ENCODE results near the gene JAK1.

Gene JAK1

DNA sequence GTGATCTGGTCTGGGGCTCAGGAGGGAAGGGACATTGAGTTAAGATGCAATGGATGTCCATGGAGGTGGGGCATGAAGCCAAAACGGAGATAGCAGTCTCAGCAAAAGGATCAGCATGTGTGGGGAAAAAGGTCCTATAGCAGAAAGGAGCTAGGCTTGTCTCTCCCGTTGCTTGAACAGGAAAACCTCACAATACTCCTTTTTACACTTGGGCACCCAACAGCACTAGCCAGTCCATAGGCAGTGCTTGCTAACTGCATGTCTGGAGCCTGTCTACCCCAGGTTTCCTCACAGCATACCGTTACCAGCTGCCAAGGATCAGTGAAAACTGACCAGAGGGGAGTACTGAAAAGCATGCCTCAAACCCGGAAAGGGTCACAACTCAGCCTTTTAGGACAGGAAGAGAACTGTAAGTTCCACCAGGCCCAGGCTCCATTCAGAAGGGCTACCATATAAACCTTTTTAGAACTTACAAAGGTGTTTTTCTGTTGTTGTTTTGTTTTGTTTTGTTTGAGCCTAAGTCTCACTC is 78.6 kb downstream of the JAK1 start:
- DNase-seq = no peak

DNA sequence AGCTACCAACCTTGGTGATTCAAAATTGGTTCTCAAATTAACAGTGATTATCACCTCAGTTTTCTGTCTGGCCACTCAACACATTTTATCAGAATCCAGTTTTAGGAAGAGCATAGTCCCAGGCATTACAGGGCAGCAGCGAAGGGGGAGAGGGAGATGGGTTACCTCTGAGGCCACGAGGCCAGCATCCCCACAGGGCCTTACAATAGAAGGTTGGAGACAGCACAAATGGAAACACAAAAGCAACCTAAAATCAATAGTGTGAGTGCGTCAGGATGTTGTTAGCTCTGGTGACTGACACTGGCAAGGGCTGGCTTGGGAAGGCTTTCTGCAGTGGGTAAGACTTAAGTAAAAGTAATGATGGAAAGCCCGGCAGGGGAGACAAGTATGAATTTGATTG is 79.5 kb downstream of the JAK1 start:
- no peak for DNase-seq

DNA sequence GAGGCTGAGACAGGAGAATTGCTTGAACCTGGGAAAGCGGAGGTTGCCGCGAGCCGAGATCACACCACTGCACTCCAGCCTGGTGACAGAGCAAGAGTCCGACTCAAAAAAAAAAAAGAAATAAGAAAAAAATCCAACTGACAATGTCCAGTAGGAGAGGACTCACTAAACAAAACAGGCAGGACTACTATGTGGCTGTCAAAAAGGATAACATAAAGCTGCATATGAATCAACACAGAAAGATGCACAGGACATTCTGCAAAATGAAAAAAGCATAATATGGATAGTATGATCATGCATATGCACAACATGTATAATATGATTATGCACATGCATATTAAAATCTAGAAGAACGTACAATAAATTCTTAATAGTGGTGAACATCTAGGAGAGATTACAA is 80.7 kb downstream of the JAK1 start:
- no peak for DNase-seq

DNA sequence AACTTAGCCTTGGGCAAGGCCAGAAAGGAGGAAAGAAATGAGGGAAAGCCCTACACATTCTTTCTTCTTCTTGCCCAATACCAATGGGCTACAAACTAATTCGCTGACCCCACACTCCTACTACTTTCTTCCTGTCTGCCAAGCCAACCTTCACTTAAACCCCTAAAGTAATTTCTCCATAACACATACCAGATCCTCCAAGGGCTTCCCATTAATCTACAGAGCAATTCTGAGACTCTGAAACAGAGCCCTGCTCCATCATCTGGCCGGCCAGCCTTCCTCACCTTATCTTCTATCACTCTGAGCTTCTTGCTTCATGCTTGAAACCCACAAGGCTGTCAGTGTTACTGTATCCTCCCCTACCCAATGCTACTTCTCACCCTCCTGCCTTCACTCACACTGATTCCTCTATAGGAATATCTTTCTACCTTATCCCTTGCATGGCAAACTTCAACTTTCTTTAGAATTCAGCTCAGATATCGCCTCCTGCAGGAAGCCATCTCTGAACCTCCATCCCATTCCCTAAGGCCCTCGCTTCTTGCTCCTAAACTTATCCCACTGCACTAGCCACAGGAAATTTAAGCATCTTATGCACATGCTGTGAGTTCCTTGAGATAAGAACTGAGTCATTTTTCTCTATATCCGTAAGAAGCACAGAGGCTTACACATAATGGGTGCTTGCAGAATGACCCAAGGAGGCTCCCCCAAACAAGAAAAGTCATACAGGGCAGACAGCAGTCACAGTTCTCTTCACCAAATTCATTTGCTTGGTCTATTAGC is 81.9 kb downstream of the JAK1 start:
- no peak for DNase-seq

DNA sequence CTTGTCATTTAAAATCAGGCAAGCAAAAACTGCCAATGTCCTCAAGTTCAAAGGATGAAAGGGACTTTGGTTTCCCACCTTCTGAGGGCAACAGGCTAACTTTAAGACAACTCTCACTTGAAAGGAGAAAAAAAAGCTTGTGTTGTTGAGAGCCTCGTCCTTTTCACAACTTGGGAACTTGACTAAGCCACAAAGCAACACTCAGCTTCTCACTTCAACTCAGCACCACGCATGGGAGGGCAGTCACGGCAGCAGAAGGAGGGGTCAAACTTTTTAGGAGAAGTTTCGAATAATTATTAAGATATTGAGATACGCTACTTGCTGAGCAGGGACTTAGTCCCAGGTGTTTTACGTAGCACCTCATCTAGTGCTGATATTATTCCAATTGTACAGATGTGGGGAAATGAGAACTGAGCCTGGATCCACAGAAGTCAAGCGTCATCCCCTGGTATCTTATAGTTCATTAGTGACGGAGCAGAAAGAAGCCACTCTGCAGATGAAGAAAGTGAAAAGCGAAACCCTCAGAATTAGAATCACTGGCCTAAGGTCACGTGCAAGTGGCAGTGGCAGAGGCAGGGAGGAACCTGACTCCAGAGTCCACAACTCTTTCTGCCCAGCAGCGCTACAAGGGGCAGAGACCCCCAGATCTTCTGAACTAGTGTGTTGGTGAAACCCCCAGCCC is 83.6 kb downstream of the JAK1 start:
- DNase-seq = no peak

DNA sequence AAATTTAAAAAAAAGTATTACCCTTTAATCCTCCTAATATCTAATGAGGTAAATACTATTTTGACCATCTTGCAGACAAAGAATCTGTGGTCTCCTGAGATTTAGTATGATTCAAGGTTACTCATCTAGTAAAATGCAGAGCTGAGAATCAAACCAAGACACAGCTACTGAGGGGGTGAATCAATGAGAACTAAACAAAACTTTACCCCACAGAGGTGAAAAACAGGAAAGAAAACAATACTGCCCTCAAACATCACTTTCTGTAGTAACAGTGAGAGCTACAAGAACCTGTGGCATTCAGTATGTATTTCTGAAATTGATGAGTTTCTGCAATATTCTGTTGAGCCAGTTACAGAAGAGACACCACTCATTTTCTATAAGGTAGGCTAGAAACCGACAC is 85.1 kb downstream of the JAK1 start:
- no peak for DNase-seq

DNA sequence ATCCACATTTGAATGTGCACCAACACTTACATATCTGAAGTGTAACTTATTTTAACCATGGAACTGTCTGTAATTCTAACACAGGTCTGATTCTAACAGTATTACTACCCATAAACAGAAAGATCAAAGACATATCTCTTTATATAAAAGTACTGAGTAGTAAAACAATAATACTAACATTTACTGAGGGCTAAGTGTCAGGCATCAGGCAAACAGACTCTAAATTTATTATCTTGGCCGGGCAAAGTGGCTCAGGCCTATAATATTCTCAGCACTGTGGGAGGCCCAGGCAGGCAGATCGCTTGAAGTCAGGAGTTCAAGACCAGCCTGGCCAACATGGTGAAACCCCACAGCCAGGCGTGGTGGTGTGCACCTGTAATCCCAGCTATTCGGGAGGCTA is 85.9 kb downstream of the JAK1 start:
- DNase-seq = no peak

DNA sequence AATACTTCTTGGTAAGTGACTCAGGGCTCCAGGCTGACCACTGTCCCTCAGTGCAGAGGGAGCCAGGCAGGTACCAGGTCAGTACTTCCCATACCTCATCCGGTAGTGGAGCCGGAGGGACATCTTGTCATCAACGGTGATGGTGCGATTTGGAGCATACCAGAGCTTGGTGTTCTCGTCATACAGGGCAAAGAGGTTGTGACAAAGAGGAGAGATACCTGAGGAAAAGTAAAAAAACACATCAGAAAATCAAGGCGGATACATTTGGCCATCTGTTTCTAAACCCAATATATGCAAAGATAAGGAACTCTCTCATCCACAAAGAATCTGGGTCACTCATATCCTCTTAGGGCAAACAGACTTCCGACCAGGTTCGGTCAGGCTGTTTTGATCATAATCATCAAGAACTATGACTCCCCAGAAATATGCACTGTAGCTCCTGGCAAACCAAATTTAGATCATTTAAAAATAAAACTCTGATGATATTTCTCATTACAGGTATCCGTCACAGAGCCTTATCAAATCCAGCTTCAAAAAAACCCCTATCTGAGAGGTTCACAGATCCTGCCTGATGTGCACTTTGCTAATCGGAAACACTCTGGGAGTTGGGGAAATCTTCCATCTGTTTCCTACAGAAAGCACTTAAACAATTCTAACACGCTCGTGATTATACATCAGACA is 87.3 kb downstream of the JAK1 start:
- no peak for DNase-seq

DNA sequence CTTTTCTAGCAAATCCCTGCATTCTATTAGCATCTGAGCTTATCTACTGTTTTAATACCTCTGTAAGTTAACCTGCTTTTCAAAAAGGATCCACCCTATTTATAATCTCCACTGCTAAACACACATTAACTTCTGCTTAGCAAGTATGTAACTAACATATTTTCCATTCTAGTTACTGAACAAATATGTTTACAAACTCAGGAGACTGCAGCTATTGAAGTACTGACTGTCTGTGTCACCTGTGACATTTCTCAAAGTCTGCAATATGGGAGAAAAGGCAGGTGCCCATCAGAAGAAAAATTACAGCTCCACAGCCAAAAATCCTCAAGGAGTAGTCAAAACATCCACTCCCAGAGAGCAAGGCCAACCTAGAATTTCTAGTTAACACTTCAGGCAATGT is 88.3 kb downstream of the JAK1 start:
- DNase-seq = no peak

DNA sequence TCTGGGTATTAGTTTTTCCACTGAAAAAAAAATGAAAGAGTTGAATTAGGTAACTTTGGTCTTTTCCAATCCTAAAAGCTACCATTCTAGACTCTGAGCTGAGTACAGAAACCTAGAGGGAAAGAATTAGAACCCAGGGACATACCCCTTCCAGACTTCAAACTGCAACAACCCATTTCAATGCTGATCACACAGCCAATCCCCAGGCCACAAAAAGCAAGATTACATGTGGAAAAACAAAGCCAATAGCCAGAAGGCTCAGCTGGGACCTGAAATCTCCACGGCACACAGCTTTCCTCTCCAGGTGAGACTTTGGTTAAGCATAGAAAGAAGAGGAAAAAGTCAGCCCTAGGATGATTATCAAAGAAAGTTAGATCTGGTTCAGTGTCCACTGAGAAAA is 88.8 kb downstream of the JAK1 start:
- DNase-seq = no peak

DNA sequence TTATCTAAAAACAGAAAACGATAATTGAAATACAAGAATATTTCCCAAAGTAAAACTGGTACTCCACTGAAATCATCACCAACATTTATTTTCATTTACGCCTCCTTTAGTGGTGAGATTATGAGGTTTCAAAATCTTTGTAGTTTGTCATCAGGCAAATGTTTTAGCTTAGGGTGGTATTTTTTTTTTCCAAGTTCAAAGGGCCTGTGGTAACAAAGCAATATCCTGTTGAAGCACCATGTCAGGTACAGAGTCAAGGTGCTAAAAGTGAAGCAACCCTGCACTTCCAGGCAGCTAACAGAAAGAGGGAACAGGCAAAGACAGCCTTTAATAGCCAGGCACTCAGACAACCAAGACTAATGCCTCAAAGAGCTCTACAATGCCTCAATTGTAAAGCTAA is 89.2 kb downstream of the JAK1 start:
- no peak for DNase-seq

DNA sequence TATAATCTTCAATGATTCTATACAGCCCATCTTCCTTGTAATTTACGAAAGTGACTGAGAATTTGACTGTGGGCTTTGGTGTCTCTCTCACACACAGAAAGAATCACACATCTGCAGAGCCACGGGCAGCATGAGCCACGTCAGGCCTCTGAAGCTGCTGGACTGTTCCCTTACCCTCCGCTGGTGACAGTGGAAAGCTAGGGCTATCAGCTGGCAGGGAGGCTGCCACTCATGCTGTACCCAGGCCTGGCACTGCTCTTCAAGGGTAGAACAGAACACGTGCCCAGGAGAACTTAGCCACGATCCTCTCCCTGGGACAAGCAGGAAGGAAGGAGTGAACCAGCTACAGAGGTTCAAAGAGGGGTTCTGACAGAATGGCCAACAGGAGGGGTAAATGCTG is 90.7 kb downstream of the JAK1 start:
- DNase-seq = no peak

DNA sequence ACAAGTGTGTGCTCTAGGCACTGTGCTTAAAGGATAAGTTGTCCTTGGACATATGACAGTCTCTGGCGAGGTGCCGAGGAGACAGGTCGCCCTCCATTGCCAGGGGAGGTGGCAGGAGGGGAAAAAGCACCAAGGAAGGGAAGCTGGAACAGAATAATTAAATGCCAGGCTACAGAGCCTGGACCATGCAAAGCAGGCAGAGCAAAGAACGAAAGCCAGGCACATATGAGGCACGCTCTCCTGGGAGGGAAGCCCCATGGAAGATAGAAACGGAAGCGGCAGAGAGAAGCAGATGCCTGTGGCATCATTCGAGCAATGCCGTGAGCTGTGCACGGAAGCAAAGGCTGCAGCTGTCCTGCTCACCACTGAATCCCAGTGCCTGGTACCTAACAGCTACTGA is 91.2 kb downstream of the JAK1 start:
- DNase-seq = no peak

DNA sequence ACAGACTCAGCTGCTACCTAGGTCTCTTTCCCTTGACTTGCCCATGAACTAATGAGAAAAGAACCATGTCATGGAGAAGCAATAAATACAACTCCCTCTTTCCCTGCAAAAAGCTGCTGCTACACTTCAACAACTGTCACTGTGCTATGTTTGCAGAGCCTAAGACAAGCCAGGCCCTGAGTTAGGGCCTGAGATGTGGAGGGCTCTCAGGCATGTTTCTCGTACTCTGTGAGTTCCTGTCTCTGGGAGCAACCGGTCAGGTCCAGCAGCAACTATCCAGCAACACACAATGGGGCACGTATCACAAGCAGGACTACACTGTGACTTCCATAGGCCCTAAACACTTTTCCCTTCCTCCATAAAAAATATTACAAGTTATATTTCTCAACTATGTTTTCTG is 91.7 kb downstream of the JAK1 start:
- no peak for DNase-seq

DNA sequence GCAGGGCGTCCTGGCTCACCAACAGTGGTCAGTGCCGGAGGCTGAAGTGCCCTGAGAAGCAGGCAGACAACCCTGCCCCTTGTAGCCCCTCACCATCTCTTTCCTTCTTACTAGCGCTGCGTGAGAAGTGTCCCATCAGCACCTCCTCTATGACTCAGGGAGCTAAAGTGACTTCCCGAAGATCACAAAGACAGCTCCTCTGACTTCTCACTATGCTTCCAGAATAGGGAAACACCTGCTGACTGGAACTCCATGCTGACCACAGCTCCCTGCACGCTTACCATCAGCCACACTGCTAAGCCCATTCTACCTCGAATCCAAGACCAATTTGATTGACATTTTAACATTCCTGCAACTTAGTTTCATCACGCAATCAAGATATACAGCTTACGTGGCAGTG is 92.8 kb downstream of the JAK1 start:
- DNase-seq = no peak

DNA sequence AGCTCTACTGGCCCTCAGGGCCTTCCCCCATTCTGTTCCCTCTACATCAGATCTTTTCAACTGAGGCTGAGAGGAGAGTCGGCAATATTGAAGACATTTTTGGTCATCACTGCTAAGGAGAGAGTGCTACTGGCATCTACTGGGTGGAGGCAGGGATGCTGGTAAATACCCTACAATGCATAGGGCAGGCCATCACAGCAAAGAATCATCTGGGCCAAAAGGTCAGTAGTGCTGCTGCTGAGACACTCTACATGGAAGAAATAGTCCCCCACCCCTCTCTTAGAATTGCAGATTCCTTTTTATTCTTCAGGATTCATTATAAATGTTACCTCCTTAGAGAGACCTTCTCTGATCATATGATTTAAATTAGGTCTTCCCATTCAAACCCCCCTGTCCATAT is 94.3 kb downstream of the JAK1 start:
- DNase-seq = no peak

DNA sequence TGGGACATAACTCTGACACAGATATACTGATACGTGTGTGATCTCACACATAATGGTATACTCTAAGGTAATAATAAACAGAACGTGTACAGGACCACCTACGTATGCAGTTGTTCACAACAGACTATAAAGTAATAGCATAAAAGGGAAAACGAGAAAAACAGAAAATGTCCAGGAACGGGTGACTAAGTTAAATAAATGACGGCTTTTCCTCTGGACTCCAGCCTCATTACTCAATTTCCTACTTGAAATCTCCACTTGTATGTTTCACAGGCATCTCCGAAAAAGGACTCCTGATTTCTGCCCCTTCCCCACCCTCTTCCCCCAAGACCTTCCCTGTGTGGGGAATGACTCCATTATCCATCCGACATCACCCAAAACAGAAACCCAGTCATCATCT is 95.1 kb downstream of the JAK1 start:
- DNase-seq = no peak

DNA sequence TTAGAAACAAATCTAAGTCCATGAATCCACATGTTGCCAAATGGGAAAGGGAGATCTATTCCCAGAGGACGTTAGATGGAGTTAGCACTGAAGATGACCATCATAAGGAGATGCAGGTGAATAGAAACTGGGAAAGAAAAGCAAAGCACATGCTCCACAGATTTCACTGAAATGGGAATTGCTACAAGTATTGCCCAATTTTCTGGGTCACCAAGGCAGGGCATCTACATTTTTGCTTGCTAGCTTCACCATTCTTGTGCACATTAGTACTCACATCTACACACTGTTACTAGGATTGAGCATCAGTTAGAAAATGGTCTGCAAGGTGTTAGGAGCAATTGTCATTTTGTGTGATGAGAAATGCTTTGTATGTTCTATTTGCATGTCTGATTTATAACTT is 99.1 kb downstream of the JAK1 start:
- no peak for DNase-seq

DNA sequence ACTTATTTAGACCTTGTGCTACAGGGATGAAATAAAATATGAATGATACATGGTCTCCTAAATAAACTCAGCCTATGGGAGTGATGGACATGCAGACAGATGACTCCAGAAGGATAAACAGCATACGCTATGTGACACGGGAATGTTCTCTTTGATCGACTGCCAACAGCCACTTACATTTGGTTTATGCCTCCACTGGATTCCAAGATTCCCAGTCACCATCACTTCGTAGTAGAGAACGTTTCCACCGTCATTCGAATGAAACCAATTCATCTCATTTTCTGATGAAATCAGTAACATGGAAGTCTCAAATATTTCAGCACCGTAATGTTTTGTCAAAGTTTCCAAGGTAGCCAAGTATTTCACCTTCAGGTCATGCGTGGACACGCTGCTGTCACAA is 99.7 kb downstream of the JAK1 start:
- no peak for DNase-seq

DNA sequence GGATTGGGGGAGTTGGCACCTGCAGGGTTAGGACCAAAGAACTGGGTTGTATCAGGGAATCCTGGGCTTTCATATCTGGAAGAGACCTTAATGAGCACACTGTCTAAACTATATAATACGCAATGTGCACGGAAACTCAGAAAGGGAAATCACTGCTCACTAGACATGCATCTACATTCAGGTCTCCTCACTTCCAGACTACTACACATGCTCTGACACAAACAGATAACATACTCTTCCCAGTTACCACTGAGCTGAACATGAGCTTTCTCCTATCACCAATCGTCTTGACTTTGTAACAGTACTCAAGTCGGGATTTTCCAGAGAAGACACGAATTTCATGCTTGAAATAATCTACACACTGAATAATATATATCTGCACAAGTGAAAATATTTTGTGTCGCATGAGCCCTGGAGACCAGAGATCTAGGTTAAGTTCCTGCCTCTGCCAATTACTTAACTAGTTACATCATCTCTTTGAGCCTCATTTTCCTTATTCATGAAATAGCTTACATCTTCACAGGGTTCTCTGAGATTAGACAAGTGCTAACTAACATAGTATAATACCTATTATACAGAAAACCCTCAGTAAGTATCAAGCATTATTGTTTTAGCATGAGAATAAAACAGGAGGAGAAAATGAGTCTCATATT is 101.1 kb downstream of the JAK1 start:
- DNase-seq = no peak

DNA sequence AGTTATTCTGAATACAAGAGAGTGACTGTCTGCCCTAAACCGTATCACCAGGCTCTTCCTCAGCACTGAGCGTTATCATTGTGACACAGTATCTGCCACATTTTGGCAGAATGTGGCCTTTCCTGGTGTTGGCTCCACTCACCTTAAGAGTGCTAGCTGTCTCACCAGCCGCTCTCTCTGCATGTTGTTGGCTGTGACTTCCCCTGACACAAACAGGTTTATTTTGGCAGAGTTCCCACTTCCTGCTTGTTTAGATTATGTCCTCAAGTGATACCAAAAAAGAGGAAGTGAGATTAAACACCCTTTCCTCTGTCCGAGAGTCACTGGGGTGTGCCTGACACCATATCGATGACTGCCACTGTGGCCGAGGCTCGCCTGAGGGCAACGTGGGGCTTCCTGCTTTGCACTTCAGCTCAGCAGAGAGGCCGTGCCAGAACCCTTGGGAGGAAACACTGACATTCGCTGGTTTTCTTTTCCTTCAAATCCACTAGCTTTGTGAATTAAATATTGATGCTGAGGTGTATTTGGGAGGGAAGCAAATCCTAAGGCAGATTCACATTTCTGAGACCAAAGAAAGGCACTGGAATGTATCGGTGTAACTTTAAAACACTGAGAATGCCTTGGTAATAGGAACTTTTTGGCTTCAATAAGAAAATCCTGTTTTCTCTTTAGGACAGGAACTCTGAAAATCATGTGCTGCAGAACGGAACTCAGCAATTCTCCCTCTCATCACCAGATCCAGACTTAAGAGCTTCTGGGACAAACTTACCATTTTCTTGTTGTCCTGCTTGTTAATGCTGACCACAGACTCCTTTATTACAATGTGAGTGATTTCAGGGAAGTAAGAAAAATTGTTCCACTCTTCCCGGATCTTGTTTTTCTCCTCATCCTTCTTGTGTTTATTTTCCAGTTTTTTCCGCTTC is 102.1 kb downstream of the JAK1 start:
- DNase-seq = peak; percentile 17

DNA sequence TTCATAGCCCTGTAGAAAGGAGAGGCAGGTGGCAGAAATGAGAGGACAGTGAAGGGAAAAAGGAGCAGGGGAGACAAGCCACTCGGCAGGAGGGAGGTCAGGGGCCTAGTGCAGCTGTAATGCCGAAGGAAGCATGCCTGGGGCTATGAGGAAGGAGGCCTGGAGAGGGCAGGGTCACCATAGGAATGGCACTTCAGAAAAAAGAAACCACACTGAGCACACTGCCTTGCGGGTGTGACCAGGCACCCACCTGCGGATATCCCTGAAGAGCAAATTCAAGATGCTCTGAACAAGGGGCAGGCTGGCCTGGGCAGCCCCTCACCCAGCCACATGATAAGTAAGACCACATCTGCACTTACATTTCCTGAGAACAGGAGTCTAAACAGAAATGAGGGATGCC is 104.7 kb downstream of the JAK1 start:
- no peak for DNase-seq
